Activated B cell treated with CpG ODN at 0.5 μM for 24 hours (primary cell): ENCODE results near the gene MAPK8IP1. TPM values are rescaled to one million over a fixed set of nuclear protein-coding genes. Genes with fewer than 3 reads are reported as not detected.

Experiments used
- ATAC-seq: fragments of 200-7000 bp; cut with Tn5 transposase; one replicate; pipeline ENCODE4 v1.10.0; 2021; ENCODE audit warnings: low read depth, mild to moderate bottlenecking, moderate library complexity
- CTCF ChIA-PET: fragments of 350-600 bp; sonication (Branson Sonifier 250); formaldehyde crosslinking; loops from one replicate; lab custom pipeline; 2021; ENCODE audit warnings: antibody characterized with exemption; lab: Charles Lee
- POLR2A ChIA-PET: fragments of 350-600 bp; sonication (Branson Sonifier 250); formaldehyde crosslinking; loops from one replicate; lab custom pipeline; 2021; ENCODE audit warnings: antibody characterized with exemption; lab: Charles Lee
- DNase-seq: peaks from one replicate; pipeline ENCODE4 v3.0.0; 2022
- H3K27ac Mint-ChIP-seq: one replicate; pipeline ENCODE4 v1.8.0; 2020; ENCODE audit warnings: mixed read lengths
- H3K27me3 Mint-ChIP-seq: one replicate; pipeline ENCODE4 v1.8.0; 2021; ENCODE audit warnings: mixed read lengths
- H3K36me3 Mint-ChIP-seq: one replicate; pipeline ENCODE4 v1.8.0; 2021; ENCODE audit warnings: low read depth, mixed read lengths
- H3K4me1 Mint-ChIP-seq: one replicate; pipeline ENCODE4 v1.8.0; 2021; ENCODE audit warnings: mixed read lengths
- H3K4me3 Mint-ChIP-seq: one replicate; pipeline ENCODE4 v1.8.0; 2020; ENCODE audit warnings: mild to moderate bottlenecking, mixed read lengths
- H3K9me3 Mint-ChIP-seq: one replicate; pipeline ENCODE4 v1.8.0; 2020; ENCODE audit warnings: mixed read lengths
- intact Hi-C: fragments of 100-400 bp; cut with micrococcal nuclease; formaldehyde crosslinking; loops from one replicate; pipeline ENCODE4 v1.15.1; 2024
- total RNA-seq: library from RNA; stranded (reverse); gene quantifications from 2 replicates; pipeline ENCODE4 v1.2.3, GENCODE V29; 2022
- TF ChIP-seq, protein P1 (sequence below): fragments of 200-600 bp; IDR thresholded peaks from one replicate; pipeline ENCODE4 v1.8.0; 2022; ENCODE audit warnings: antibody characterized with exemption, mild to moderate bottlenecking

The MAPK8IP1 gene
- total RNA-seq, 1 donor from 2014 or later = 1.9 TPM

DNA sequence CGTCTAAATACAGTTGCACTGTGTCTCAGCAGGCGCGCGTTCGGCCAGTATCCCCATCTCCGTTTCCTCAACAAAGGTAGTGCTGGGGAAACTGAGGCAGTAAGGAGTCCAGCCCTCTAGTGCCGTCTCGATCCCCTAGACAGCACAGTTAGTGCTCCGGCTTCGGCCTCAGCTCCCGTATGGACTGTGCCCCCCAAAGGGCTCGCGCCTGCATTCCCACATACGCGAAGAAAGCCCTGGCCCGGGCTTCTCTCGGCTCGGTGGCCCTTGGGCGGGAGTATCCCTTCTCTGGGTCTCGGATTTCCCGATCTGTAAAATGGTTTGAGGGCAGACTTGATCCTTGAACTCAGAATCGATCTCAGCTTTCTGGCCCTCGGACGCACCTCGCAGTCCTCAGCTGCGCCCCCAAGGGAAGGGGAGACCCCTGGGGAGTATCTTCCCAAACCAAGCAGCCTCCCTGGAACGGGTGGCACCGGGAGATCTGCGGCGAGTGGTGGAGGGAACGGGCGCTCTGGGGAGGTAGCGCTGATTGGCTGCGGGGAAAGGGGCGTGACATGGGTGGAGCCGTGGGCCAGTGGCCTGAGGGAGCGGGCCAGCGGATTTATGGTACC lies 33.0 kb downstream of the MAPK8IP1 start:
- ATAC-seq (peak; percentile 26), DNase-seq (peak; percentile 67)
- TF ChIP-seq, protein P1, sequence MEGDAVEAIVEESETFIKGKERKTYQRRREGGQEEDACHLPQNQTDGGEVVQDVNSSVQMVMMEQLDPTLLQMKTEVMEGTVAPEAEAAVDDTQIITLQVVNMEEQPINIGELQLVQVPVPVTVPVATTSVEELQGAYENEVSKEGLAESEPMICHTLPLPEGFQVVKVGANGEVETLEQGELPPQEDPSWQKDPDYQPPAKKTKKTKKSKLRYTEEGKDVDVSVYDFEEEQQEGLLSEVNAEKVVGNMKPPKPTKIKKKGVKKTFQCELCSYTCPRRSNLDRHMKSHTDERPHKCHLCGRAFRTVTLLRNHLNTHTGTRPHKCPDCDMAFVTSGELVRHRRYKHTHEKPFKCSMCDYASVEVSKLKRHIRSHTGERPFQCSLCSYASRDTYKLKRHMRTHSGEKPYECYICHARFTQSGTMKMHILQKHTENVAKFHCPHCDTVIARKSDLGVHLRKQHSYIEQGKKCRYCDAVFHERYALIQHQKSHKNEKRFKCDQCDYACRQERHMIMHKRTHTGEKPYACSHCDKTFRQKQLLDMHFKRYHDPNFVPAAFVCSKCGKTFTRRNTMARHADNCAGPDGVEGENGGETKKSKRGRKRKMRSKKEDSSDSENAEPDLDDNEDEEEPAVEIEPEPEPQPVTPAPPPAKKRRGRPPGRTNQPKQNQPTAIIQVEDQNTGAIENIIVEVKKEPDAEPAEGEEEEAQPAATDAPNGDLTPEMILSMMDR = no peak
- Mint-ChIP-seq H3K27ac (peak overlapping the region; percentile 97), H3K9me3 (no peaks in the 10 kb centered on the region), H3K4me3 (peak overlapping the region; percentile 94), H3K4me1 (peaks cover 64% of the 10 kb centered on the region), H3K27me3 (no peaks in the 10 kb centered on the region), H3K36me3 (peaks cover 45% of the 10 kb centered on the region)
- CTCF ChIA-PET = interaction anchor here (1.0 to 2.0 kb wide), 5 partner anchors 8 to 88 kb away, joined by 3 to 10 read pairs (median 7); no protein-coding TSS in a partner anchor
- POLR2A ChIA-PET = interaction anchor here (0.6 to 8.2 kb wide), 17 partner anchors 7 to 1920 kb away, joined by 3 to 263 read pairs (median 5); partner anchors contain the start of gene CRY2
- intact Hi-C loops = loop anchor here (1.0 to 5.0 kb wide), 6 partner anchors 12 to 204 kb away; partner anchors contain the start of genes CRY2, MAPK8IP1, PHF21A and SLC35C1

DNA sequence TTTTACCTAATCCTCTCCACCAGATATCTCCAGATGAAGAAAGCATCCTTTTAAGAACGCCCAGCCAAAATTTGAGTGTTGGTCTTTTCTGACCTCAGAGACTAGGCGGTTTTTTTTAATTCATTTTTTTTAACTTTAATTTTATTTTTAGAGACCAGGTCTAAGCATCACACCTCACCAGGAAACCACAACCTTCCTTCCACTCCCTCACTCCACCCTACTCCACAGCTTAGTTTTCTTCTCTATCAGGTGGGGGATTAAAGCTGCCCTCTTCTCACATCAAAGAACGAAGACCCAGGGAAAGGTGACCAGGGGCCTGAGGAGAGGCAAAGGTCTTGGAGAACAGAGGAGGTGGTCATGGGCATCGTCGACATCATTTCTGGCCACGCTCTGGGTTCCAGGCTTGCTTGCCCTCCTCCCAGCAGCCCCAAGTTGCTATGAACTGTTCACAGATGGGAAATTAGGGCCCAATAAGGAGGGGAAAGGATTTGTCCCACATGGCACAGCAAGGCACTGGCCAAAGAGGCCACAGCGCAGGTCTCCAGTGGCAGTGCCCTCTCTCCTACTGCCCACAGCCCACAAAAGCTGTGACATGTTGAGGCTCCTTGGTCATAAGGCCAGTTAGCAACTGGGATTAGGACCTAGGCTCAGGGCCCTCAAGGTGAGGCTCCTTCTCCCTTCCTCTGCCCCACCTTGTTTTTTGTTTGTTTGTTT lies 33.7 kb downstream of the MAPK8IP1 start:
- ChIA-PET POLR2A (interaction anchor here (1.9 to 8.2 kb wide), 2 partner anchors 15 to 46 kb away, joined by 12 to 263 read pairs; no protein-coding TSS in a partner anchor), CTCF (interaction anchor here (1.3 to 2.0 kb wide), 3 partner anchors 11 to 87 kb away, joined by 7 to 10 read pairs (median 8); no protein-coding TSS in a partner anchor)
- ATAC-seq = no peak
- Mint-ChIP-seq H3K27me3 (no peaks in the 10 kb centered on the region), H3K4me1 (peaks cover 68% of the 10 kb centered on the region), H3K9me3 (no peaks in the 10 kb centered on the region), H3K27ac (peak overlapping the region; percentile 97), H3K4me3 (peak overlapping the region; percentile 94), H3K36me3 (peaks cover 42% of the 10 kb centered on the region)
- TF ChIP-seq, protein P1 = no peak
- intact Hi-C loops = loop anchor here (1.0 to 5.0 kb wide), 6 partner anchors 11 to 203 kb away; partner anchors contain the start of genes CRY2, MAPK8IP1, PHF21A and SLC35C1
- DNase-seq = no peak

- Mint-ChIP-seq H3K27me3 (no peaks in the 10 kb centered on the region), H3K27ac (peak overlapping the region; percentile 97), H3K4me1 (peaks cover 77% of the 10 kb centered on the region), H3K9me3 (no peaks in the 10 kb centered on the region), H3K4me3 (peak overlapping the region; percentile 78), H3K36me3 (peaks cover 40% of the 10 kb centered on the region)
- CTCF ChIA-PET = no interaction called here
- ATAC-seq = no peak
- TF ChIP-seq, protein P1 = no peak
- intact Hi-C loops = loop anchor here (5.0 kb wide), 2 partner anchors 113 to 202 kb away; partner anchors contain the start of genes PHF21A and SLC35C1
- DNase-seq = no peak
- POLR2A ChIA-PET = interaction anchor here (8.2 kb wide), 1 partner anchor 14 kb away, joined by 263 read pairs; no protein-coding TSS in a partner anchor
These were observed 34.5 kb downstream of the MAPK8IP1 start for GRCh38 chr11:45919806-45920530.

DNA sequence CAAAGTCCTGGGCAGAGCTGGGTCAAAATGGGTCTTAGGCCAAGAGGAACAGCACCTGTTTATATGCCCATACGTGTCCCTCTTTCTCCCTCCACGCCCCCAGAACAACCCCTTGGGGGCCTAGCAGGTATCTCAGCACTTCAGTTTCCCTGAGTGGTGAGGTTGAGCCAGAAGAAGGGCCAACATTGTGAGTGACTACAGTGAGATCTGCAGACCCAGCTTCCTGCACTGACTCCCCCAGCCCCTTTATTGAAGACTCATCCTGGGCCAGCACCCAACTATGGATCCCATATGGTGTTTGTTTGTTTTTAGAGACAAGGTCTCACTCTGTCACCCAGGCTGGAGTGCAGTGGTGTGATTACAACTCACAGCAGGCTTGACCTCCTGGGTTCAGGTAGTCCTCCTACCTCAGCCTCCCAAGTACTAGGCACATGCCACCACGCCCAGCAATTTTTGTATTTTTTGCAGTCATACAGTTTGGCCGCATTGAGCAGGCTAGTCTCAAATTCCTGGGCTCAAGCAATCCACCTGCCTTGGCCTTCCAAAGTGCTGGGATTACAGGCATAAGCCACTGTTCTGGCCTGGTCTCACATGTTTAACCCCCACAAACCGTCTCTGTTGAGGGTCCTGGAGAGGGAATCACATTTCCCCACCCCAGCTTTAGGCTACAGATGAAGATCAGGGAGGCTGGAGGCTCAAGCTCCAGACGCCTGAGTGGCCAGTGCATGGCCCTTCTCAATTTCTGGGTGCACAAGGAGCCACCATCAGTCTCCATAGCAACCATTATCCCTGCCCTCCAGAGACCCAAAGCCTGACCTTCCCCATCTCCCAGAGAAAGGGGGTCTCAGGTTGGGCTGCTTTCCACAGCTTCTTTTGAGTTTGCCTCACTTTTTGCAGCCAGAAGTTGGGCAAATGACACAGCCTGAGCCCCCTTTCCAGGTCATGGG lies 35.4 kb downstream of the MAPK8IP1 start:
- intact Hi-C loops = no loop called here
- POLR2A ChIA-PET = interaction anchor here (0.6 to 8.2 kb wide), 4 partner anchors 13 to 199 kb away, joined by 3 to 263 read pairs (median 4); partner anchors contain the start of gene CRY2
- peaks cover 76% of the 10 kb centered on the region for H3K4me1 Mint-ChIP-seq

More for the DNA sequence above, 35.4 kb downstream of the MAPK8IP1 start:
- no peak for DNase-seq
- H3K9me3 Mint-ChIP-seq = no peaks in the 10 kb centered on the region
- no peaks in the 10 kb centered on the region for H3K27me3 Mint-ChIP-seq
- peaks cover 35% of the 10 kb centered on the region for H3K36me3 Mint-ChIP-seq
- peak overlapping the region; percentile 97 for H3K27ac Mint-ChIP-seq
- peak overlapping the region; percentile 78 for H3K4me3 Mint-ChIP-seq
- CTCF ChIA-PET = interaction anchor here (0.8 to 1.4 kb wide), 2 partner anchors 10 to 45 kb away, joined by 4 to 6 read pairs; no protein-coding TSS in a partner anchor
- TF ChIP-seq, protein P1 = no peak
- ATAC-seq = no peak
